ENCODE data around the gene PGS1.

DNA sequence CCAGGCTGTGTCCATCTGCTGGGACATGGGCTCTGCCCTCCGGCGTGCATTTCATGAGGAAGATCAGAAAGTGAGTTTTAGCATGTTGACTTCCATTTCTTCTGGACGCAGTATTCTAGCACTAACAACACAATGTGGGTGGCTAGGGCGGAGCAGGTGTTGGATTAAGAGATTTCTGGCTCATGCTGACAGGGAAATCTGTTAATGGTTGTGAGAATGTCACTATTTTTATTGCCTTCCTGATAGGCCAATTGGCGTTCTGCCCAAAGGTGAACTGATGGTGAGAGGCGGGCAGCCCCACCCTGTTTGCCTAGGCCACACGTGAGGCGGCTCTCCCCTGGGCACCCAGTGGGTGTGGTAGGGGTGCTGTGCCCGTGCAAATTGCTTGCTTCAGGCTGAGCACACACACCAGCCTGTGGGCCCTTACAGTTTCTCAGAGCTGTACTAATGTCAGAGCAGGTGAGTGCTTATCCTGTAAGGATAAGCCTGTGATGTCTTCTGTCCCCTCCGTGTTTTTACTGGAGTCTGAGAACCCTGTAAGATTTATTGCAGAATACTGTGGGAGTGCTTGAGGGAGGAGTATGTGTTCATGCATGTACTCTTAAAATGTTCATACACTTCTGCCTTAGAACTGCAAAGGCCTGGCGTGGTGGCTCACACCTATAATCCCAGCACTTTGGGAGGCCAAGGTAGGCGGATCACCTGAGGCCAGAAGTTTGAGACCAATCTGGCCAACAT, 30.9 kb downstream of the PGS1 start:
- TF ChIP-seq CTCF (IDR thresholded peaks at IDR 0.05) (no peak), POLR2A (IDR thresholded peaks at IDR 0.05) (no peak)
